GM23248 (cell line): ENCODE data around the gene LCE3B. TPM values are rescaled to one million over a fixed set of nuclear protein-coding genes. Genes with fewer than 3 reads are reported as not detected.

Experiments
- DNase-seq: peaks from one replicate; pipeline ENCODE4 v3.0.0-alpha.2; 2015
- H2AFZ ChIP-seq: fragments of 200-600 bp; sonication (generic); 2 replicates; pipeline ENCODE4 v1.6.1; 2016; ENCODE audit warnings: antibody characterized with exemption
- H3F3A ChIP-seq: fragments of 200-600 bp; sonication (generic); 2 replicates; pipeline ENCODE4 v1.6.1; 2016; ENCODE audit warnings: mild to moderate bottlenecking, antibody characterized with exemption, mixed run types; ENCODE audit not compliant: insufficient read depth
- H3K27ac ChIP-seq: fragments of 200-600 bp; sonication (generic); 2 replicates; pipeline ENCODE4 v1.5.1; 2016; ENCODE audit warnings: mild to moderate bottlenecking
- H3K27me3 ChIP-seq: fragments of 200-600 bp; sonication (generic); replicated peaks from 2 replicates; pipeline ENCODE4 v1.6.1; 2016; ENCODE audit warnings: mild to moderate bottlenecking; ENCODE audit not compliant: insufficient read depth
- H3K36me3 ChIP-seq: fragments of 200-600 bp; sonication (generic); 2 replicates; pipeline ENCODE4 v1.6.1; 2016; ENCODE audit warnings: low read depth, mild to moderate bottlenecking
- H3K4me1 ChIP-seq: fragments of 200-600 bp; sonication (generic); 2 replicates; pipeline ENCODE4 v1.6.1; 2016; ENCODE audit warnings: mild to moderate bottlenecking; ENCODE audit not compliant: insufficient read depth
- H3K4me2 ChIP-seq: fragments of 200-600 bp; sonication (generic); one replicate; pipeline ENCODE4 v1.6.1; 2016; ENCODE audit warnings: mild to moderate bottlenecking; ENCODE audit not compliant: unreplicated experiment
- H3K4me3 ChIP-seq: fragments of 200-600 bp; sonication (generic); 2 replicates; pipeline ENCODE4 v1.5.1; 2016; ENCODE audit warnings: mild to moderate bottlenecking
- H3K79me2 ChIP-seq: fragments of 200-600 bp; sonication (generic); 2 replicates; pipeline ENCODE4 v1.6.1; 2016; ENCODE audit warnings: mild to moderate bottlenecking; ENCODE audit not compliant: insufficient read depth
- H3K9ac ChIP-seq: fragments of 200-600 bp; sonication (generic); 2 replicates; pipeline ENCODE4 v1.6.1; 2016; ENCODE audit warnings: mild to moderate bottlenecking
- H3K9me2 ChIP-seq: fragments of 200-600 bp; sonication (generic); 2 replicates; pipeline ENCODE4 v1.6.1; 2016; ENCODE audit warnings: mixed run types, mild to moderate bottlenecking, moderate library complexity; ENCODE audit not compliant: insufficient read depth
- H3K9me3 ChIP-seq: fragments of 200-600 bp; sonication (generic); one replicate; pipeline ENCODE4 v1.6.1; 2017; ENCODE audit warnings: low read depth
- H4K20me1 ChIP-seq: fragments of 200-600 bp; sonication (generic); 2 replicates; pipeline ENCODE4 v1.6.0; 2016; ENCODE audit not compliant: insufficient read depth
- EZH2 ChIP-seq: fragments of 200-600 bp; sonication (generic); IDR thresholded peaks from 2 replicates; pipeline ENCODE4 v1.6.1; 2018; ENCODE audit warnings: antibody characterized with exemption, mild to moderate bottlenecking; ENCODE audit not compliant: insufficient read depth, poor library complexity, severe bottlenecking
- EZH2phosphoT487 ChIP-seq: fragments of 200-600 bp; sonication (generic); IDR thresholded peaks from 2 replicates; pipeline ENCODE4 v1.6.1; 2018; ENCODE audit warnings: antibody characterized with exemption, moderate library complexity, mild to moderate bottlenecking, low read depth; ENCODE audit not compliant: insufficient read depth
- WGBS, 2 experiments: methylation state at CpG; one replicate each; pipeline ENCODE4 v1.1.6; 2015 to 2017; ENCODE audit warnings: low lambda C conversion rate in 2 of 2, low coverage in 1 of 2; ENCODE audit errors: missing lambda C conversion rate in 2 of 2; 5-methylcytosine and 5-hydroxymethylcytosine counted together
- in situ Hi-C: fragments of 300-500 bp; cut with MboI; formaldehyde crosslinking; loops from 2 replicates; pipeline ENCODE4 v1.15.0; 2020
- polyA plus RNA-seq: library from polyadenylated mRNA; unstranded; fragments of >200 nt; fragmentation: Nextera tagmentation; extraction: Ambion mirVana; gene quantifications from 2 replicates; pipeline ENCODE4 v1.2.1, GENCODE V29; 2016
- small RNA-seq: library from RNA; depleted of rRNA; stranded (forward); fragments of <200 nt; gene quantifications from one replicate; pipeline ENCODE3, GENCODE V24; 2014; ENCODE audit warnings: low read depth, low replicate concordance
- total RNA-seq: library from RNA; depleted of rRNA; stranded (reverse); fragments of >200 nt; shearing (Covaris generic); gene quantifications from 2 replicates; pipeline ENCODE4 v1.2.3, GENCODE V29; 2014; rRNA removed

Gene LCE3B
- total and polyA plus RNA-seq, 2 experiments from 2014 or later = not detected

- Histone ChIP-seq H3K27me3 (no peaks in the 10 kb centered on the region), H3K36me3 (no peaks in the 10 kb centered on the region), H3K27ac (no peak overlapping the region), H3K4me1 (peaks cover 11% of the 10 kb centered on the region; the same call in 1 of the 2 replicates), H3K9ac (no peak overlapping the region), H3F3A (no peaks in the 10 kb centered on the region), H2AFZ (no peak overlapping the region), H3K79me2 (no peaks in the 10 kb centered on the region), H3K9me2 (no peaks in the 10 kb centered on the region), H3K9me3 (no peaks in the 10 kb centered on the region), H4K20me1 (no peaks in the 10 kb centered on the region), H3K4me3 (no peak overlapping the region), H3K4me2 (no peak overlapping the region)
- 64 to 81% methylated on average over 3 of the region's 3 CpGs for WGBS, 2 experiments
- no peak for DNase-seq
- in situ Hi-C loops = loop anchor here (25.0 kb wide), 1 partner anchor 554 kb away; the partner anchor contains the start of genes LELP1 and PRR9
- no peak for TF ChIP-seq EZH2
- TF ChIP-seq EZH2phosphoT487 = no peak
Measured at GRCh38 chr1:152658649-152659048, 45.0 kb downstream of the LCE3B start.

DNA sequence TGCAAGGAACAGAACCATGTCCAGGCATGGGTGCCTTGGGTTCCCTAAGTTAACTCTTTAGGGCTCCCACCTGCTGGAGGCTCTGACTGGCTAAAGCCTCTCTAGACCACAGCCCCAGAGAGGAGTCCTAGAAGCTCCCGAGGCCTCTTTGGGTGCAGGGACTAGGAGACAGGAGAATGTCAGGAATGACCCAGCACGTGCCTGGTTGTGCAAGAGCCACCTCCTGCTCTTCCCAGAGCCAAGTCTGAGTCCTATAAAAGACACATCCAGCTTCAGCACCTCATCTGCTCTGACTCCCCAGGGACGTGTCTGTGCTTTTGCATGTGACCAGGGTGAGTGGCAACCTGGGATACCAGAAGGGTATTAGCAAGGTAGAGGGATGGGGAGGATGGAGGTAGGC, 49.5 kb downstream of the LCE3B start, which contains the start of gene LCE2D:
Gene LCE2D, plus strand, starts transcription at position 283 of the 400 bp plus-strand sequence. CDS start 726 bp downstream, outside the sequence.
- TF ChIP-seq EZH2 (no peak), EZH2phosphoT487 (no peak)
- Histone ChIP-seq H3K27ac (no peak within 1 kb of the TSS), H3F3A (no peaks in the 10 kb centered on the region), H3K36me3 (no peaks in the 10 kb centered on the region), H3K27me3 (no peaks in the 10 kb centered on the region; the same call in 1 of the 2 replicates), H4K20me1 (no peaks in the 10 kb centered on the region), H3K79me2 (no peaks in the 10 kb centered on the region), H3K9me2 (no peaks in the 10 kb centered on the region), H3K4me2 (no peak within 1 kb of the TSS), H2AFZ (no peak within 1 kb of the TSS), H3K9ac (no peak within 1 kb of the TSS), H3K4me1 (no peaks in the 10 kb centered on the region), H3K4me3 (no peak within 1 kb of the TSS), H3K9me3 (no peaks in the 10 kb centered on the region)
- in situ Hi-C loops = loop anchor here (25.0 kb wide), 1 partner anchor 549 kb away; the partner anchor contains the start of genes LELP1 and PRR9
- DNase-seq = no peak
- 10 to 29% methylated on average over 3 of the region's 3 CpGs for WGBS, 2 experiments

Small RNA genes within 50 kb of the gene (small RNA-seq; reads per million reads assigned to genes)
- gene LCE3A (not detected), gene LCE3B (not detected)

Other genes starting within 250 kb of the LCE3B start
- gene CRNN, start 199.5 kb upstream of the LCE3B start, total RNA-seq = not detected in 2 replicates
- not detected in 2 replicates for gene CRNN, start 199.5 kb upstream of the LCE3B start, polyA plus RNA-seq
- not detected in 2 replicates for gene LCE5A, start 103.0 kb upstream of the LCE3B start, total RNA-seq
- gene LCE5A, start 103.0 kb upstream of the LCE3B start, polyA plus RNA-seq = not detected in 2 replicates
- gene CRCT1, start 99.3 kb upstream of the LCE3B start, total RNA-seq = not detected in 2 replicates
- not detected in 2 replicates for gene CRCT1, start 99.3 kb upstream of the LCE3B start, polyA plus RNA-seq
- not detected in 2 replicates for gene LCE3E, start 47.0 kb upstream of the LCE3B start, total RNA-seq
- gene LCE3E, start 47.0 kb upstream of the LCE3B start, polyA plus RNA-seq = not detected in 2 replicates
- gene LCE3D, start 33.3 kb upstream of the LCE3B start, total RNA-seq = 0.51 TPM in 1 of 2 replicates, not detected in the other
- gene LCE3D, start 33.3 kb upstream of the LCE3B start, polyA plus RNA-seq = 0.33 and 1.0 TPM in 2 replicates
- gene LCE3C, start 13.6 kb upstream of the LCE3B start, total RNA-seq = not detected in 2 replicates
- gene LCE3C, start 13.6 kb upstream of the LCE3B start, polyA plus RNA-seq = not detected in 2 replicates
- gene LCE3A, start 9.3 kb downstream of the LCE3B start, total RNA-seq = not detected in 2 replicates
- gene LCE3A, start 9.3 kb downstream of the LCE3B start, polyA plus RNA-seq = 1.4 TPM in 1 of 2 replicates, not detected in the other
- not detected in 2 replicates for gene LCE2D, start 49.6 kb downstream of the LCE3B start, total RNA-seq
- not detected in 2 replicates for gene LCE2D, start 49.6 kb downstream of the LCE3B start, polyA plus RNA-seq
- gene LCE2C, start 61.5 kb downstream of the LCE3B start, total RNA-seq = 3.2 TPM in 1 of 2 replicates, not detected in the other
- 1.8 and 2.0 TPM in 2 replicates for gene LCE2C, start 61.5 kb downstream of the LCE3B start, polyA plus RNA-seq
- not detected in 2 replicates for gene LCE2B, start 72.3 kb downstream of the LCE3B start, total RNA-seq
- not detected in 2 replicates for gene LCE2B, start 72.3 kb downstream of the LCE3B start, polyA plus RNA-seq
- 9.9 and 12.1 TPM in 2 replicates for gene LCE2A, start 84.5 kb downstream of the LCE3B start, total RNA-seq
- gene LCE2A, start 84.5 kb downstream of the LCE3B start, polyA plus RNA-seq = 11.1 and 12.4 TPM in 2 replicates
- not detected in 2 replicates for gene LCE4A, start 94.3 kb downstream of the LCE3B start, total RNA-seq
- 0.39 and 0.51 TPM in 2 replicates for gene LCE4A, start 94.3 kb downstream of the LCE3B start, polyA plus RNA-seq
- under 0.01 and 0.22 TPM in 2 replicates for gene KPRP, start 144.2 kb downstream of the LCE3B start, total RNA-seq
- gene KPRP, start 144.2 kb downstream of the LCE3B start, polyA plus RNA-seq = 9.9 and 10.4 TPM in 2 replicates
- not detected in 2 replicates for gene LCE1F, start 161.3 kb downstream of the LCE3B start, total RNA-seq
- gene LCE1F, start 161.3 kb downstream of the LCE3B start, polyA plus RNA-seq = 1.1 and 1.8 TPM in 2 replicates
- gene LCE1E, start 172.4 kb downstream of the LCE3B start, total RNA-seq = not detected in 2 replicates
- not detected in 2 replicates for gene LCE1E, start 172.4 kb downstream of the LCE3B start, polyA plus RNA-seq
- not detected in 2 replicates for gene LCE1D, start 182.9 kb downstream of the LCE3B start, total RNA-seq
- gene LCE1D, start 182.9 kb downstream of the LCE3B start, polyA plus RNA-seq = not detected in 2 replicates
- gene LCE1C, start 192.8 kb downstream of the LCE3B start, total RNA-seq = not detected in 2 replicates
- gene LCE1C, start 192.8 kb downstream of the LCE3B start, polyA plus RNA-seq = not detected in 2 replicates
- not detected in 2 replicates for gene LCE1B, start 198.2 kb downstream of the LCE3B start, total RNA-seq
- not detected in 2 replicates for gene LCE1B, start 198.2 kb downstream of the LCE3B start, polyA plus RNA-seq
- not detected in 2 replicates for gene LCE1A, start 213.7 kb downstream of the LCE3B start, total RNA-seq
- gene LCE1A, start 213.7 kb downstream of the LCE3B start, polyA plus RNA-seq = not detected in 2 replicates
- gene LCE6A, start 229.0 kb downstream of the LCE3B start, total RNA-seq = not detected in 2 replicates
- gene LCE6A, start 229.0 kb downstream of the LCE3B start, polyA plus RNA-seq = not detected in 2 replicates
- gene LCE7A, start 246.2 kb downstream of the LCE3B start, total RNA-seq = not detected in 2 replicates
- not detected in 2 replicates for gene LCE7A, start 246.2 kb downstream of the LCE3B start, polyA plus RNA-seq